HEK293 (cell line): ENCODE measurements around the gene DLG2.

Experiments
- CTCF ChIP-seq: fragments of 450-650 bp; formaldehyde crosslinking; IDR thresholded peaks from 2 replicates; pipeline ENCODE4 v1.5.1; 2016; ENCODE audit warnings: missing biosample characterization, missing genetic modification characterization
- MYNN ChIP-seq: fragments of 450-650 bp; formaldehyde crosslinking; IDR thresholded peaks from 2 replicates; pipeline ENCODE4 v1.5.1; 2016; ENCODE audit warnings: missing biosample characterization, missing genetic modification characterization, borderline replicate concordance
- PBX3 ChIP-seq: sonication (generic); formaldehyde crosslinking; IDR thresholded peaks from 2 replicates; pipeline ENCODE4 v1.8.1; 2022; ENCODE audit warnings: mild to moderate bottlenecking, moderate library complexity, missing genetic modification reagents
- PRDM10 ChIP-seq: fragments of 450-650 bp; formaldehyde crosslinking; IDR thresholded peaks from 2 replicates; pipeline ENCODE4 v1.5.1; 2016; ENCODE audit warnings: missing biosample characterization, missing genetic modification characterization
- ZBTB21 ChIP-seq: fragments of 450-650 bp; formaldehyde crosslinking; IDR thresholded peaks from 2 replicates; pipeline ENCODE4 v1.5.1; 2017; ENCODE audit warnings: missing biosample characterization, missing genetic modification characterization
- ZBTB7A ChIP-seq: fragments of 450-650 bp; formaldehyde crosslinking; IDR thresholded peaks from 2 replicates; pipeline ENCODE4 v1.5.1; 2016; ENCODE audit warnings: low read depth, missing biosample characterization, missing genetic modification characterization
- ZNF138 ChIP-seq: fragments of 450-650 bp; formaldehyde crosslinking; IDR thresholded peaks from 2 replicates; pipeline ENCODE4 v1.5.1; 2016; ENCODE audit warnings: missing biosample characterization, missing genetic modification characterization, borderline replicate concordance
- ZNF140 ChIP-seq: fragments of 450-650 bp; formaldehyde crosslinking; IDR thresholded peaks from 2 replicates; pipeline ENCODE4 v1.5.1; 2016; ENCODE audit warnings: missing biosample characterization, missing genetic modification characterization
- ZNF174 ChIP-seq: fragments of 450-650 bp; formaldehyde crosslinking; IDR thresholded peaks from 2 replicates; pipeline ENCODE4 v1.5.0; 2017; ENCODE audit warnings: missing biosample characterization, mild to moderate bottlenecking, missing genetic modification characterization
- ZNF248 ChIP-seq: fragments of 450-650 bp; formaldehyde crosslinking; IDR thresholded peaks from 2 replicates; pipeline ENCODE4 v1.5.1; 2017; ENCODE audit warnings: missing biosample characterization, missing genetic modification characterization
- ZNF416 ChIP-seq: fragments of 450-650 bp; formaldehyde crosslinking; IDR thresholded peaks from 2 replicates; pipeline ENCODE4 v1.5.1; 2016; ENCODE audit warnings: missing biosample characterization, missing genetic modification characterization
- ZNF768 ChIP-seq: fragments of 450-650 bp; formaldehyde crosslinking; IDR thresholded peaks from 2 replicates; pipeline ENCODE4 v1.5.1; 2018; ENCODE audit warnings: missing biosample characterization, mild to moderate bottlenecking, missing genetic modification characterization

GRCh38 chr11:84993386-84993785 is 633.8 kb downstream of the DLG2 start:
- TF ChIP-seq ZNF138 (no peak), PBX3 (CRISPR knock-in tag) (no peak), ZNF248 (no peak), CTCF (tag by site-specific recombination) (no peak), ZNF140 (no peak), MYNN (tag by site-specific recombination) (no peak), ZNF174 (no peak), ZNF768 (no peak), ZBTB21 (tag by site-specific recombination) (no peak), ZBTB7A (no peak), PRDM10 (tag by site-specific recombination) (no peak), ZNF416 (no peak)
